CD14-positive monocyte (primary cell): Measurements from ENCODE around the gene AP2A1. TPM values are rescaled to one million over a fixed set of nuclear protein-coding genes. Genes with fewer than 3 reads are reported as not detected.

Experiments
- DNase-seq, 3 donors: peaks; one replicate each; pipeline ENCODE4 v3.0.0-alpha.2; 2011 to 2022
- H2AFZ ChIP-seq: 2 replicates; pipeline ENCODE4 v1.6.0; 2012; ENCODE audit warnings: mild to moderate bottlenecking, low read depth, low read length, inconsistent platforms; ENCODE audit not compliant: insufficient read depth, poor library complexity, severe bottlenecking
- H3K27ac ChIP-seq, 2 donors: 1 replicate in 1 of 2; 2 replicates in 1 of 2; pipeline ENCODE4 v1.5.1; 2012 to 2013; ENCODE audit warnings: low read length in 2 of 2, control low read depth in 1 of 2, inconsistent platforms in 1 of 2, low read depth in 1 of 2, mild to moderate bottlenecking in 1 of 2
- H3K27me3 ChIP-seq, 2 donors: one replicate each; pipeline versions ENCODE4 v1.6.0 to v1.6.1; 2011 to 2013; ENCODE audit warnings: low read length in 2 of 2; ENCODE audit not compliant: control insufficient read depth in 2 of 2, insufficient read depth in 2 of 2
- H3K36me3 ChIP-seq, 2 donors: replicated peaks in 1 of 2; 1 replicate in 1 of 2; 2 replicates in 1 of 2; pipeline versions ENCODE4 v1.5.1 to v1.6.1; 2012 to 2013; ENCODE audit warnings: low read length in 2 of 2, control low read depth in 1 of 2, inconsistent platforms in 1 of 2, mild to moderate bottlenecking in 1 of 2; ENCODE audit not compliant: insufficient read depth in 2 of 2, control insufficient read depth in 1 of 2
- H3K4me1 ChIP-seq, 2 donors: 1 replicate in 1 of 2; 2 replicates in 1 of 2; pipeline versions ENCODE4 v1.5.1 to v1.6.1; 2012 to 2013; ENCODE audit warnings: low read length in 2 of 2, control low read depth in 1 of 2, inconsistent platforms in 1 of 2, mild to moderate bottlenecking in 1 of 2, moderate library complexity in 1 of 2; ENCODE audit not compliant: insufficient read depth in 2 of 2, control insufficient read depth in 1 of 2
- H3K4me2 ChIP-seq: replicated peaks from 2 replicates; pipeline ENCODE3; 2012; ENCODE audit warnings: low read length, moderate library complexity, mild to moderate bottlenecking; ENCODE audit not compliant: poor library complexity, severe bottlenecking; ENCODE audit errors: extremely low read depth
- H3K4me3 ChIP-seq, 3 experiments: fragments of 200-600 bp in 1 of 3; sonication (generic) in 1 of 3; replicated peaks in 1 of 3; 1 replicate in 2 of 3; 2 replicates in 1 of 3; pipeline ENCODE4 v1.5.1; 2011 to 2013; ENCODE audit warnings: low read length in 3 of 3, mild to moderate bottlenecking in 3 of 3, control low read depth in 2 of 3, low read depth in 2 of 3, inconsistent platforms in 1 of 3, moderate library complexity in 1 of 3
- H3K79me2 ChIP-seq: 2 replicates; pipeline ENCODE4 v1.6.0; 2012; ENCODE audit warnings: mild to moderate bottlenecking, control low read depth, inconsistent platforms, low read length, moderate library complexity; ENCODE audit not compliant: insufficient read depth
- H3K9ac ChIP-seq: 2 replicates; pipeline ENCODE4 v1.6.0; 2017; ENCODE audit warnings: low read length, mild to moderate bottlenecking; ENCODE audit not compliant: insufficient read depth, poor library complexity, severe bottlenecking
- H3K9me3 ChIP-seq, 2 donors: replicated peaks in 1 of 2; 1 replicate in 1 of 2; 2 replicates in 1 of 2; pipeline versions ENCODE4 v1.5.1 to v1.6.1; 2012 to 2013; ENCODE audit warnings: low read length in 2 of 2, control low read depth in 1 of 2; ENCODE audit not compliant: control insufficient read depth in 1 of 2, insufficient read depth in 1 of 2
- H4K20me1 ChIP-seq: 2 replicates; pipeline ENCODE4 v1.6.0; 2012; ENCODE audit warnings: mild to moderate bottlenecking, low read length, control low read depth, moderate library complexity; ENCODE audit not compliant: insufficient read depth
- H3K27ac Mint-ChIP-seq, 7 donors: one replicate each; pipeline ENCODE4 v1.8.0; 2020; ENCODE audit warnings: mild to moderate bottlenecking in 7 of 7, mixed read lengths in 7 of 7, moderate library complexity in 6 of 7, inconsistent platforms in 2 of 7
- H3K27me3 Mint-ChIP-seq, 3 donors: one replicate each; pipeline ENCODE4 v1.8.0; 2021 to 2022; ENCODE audit warnings: low read depth in 3 of 3, mild to moderate bottlenecking in 3 of 3, mixed read lengths in 3 of 3, moderate library complexity in 3 of 3, inconsistent platforms in 1 of 3
- H3K36me3 Mint-ChIP-seq, 2 donors: one replicate each; pipeline ENCODE4 v1.8.0; 2020; ENCODE audit warnings: mixed read lengths in 2 of 2, inconsistent platforms in 1 of 2, mild to moderate bottlenecking in 1 of 2
- H3K4me1 Mint-ChIP-seq: one replicate; pipeline ENCODE4 v1.8.0; 2020; ENCODE audit warnings: mild to moderate bottlenecking, mixed read lengths
- H3K4me3 Mint-ChIP-seq, 2 donors: one replicate each; pipeline ENCODE4 v1.8.0; 2020; ENCODE audit warnings: mild to moderate bottlenecking in 2 of 2, mixed read lengths in 2 of 2, moderate library complexity in 1 of 2
- H3K9me3 Mint-ChIP-seq, 7 donors: one replicate each; pipeline ENCODE4 v1.8.0; 2020 to 2022; ENCODE audit warnings: mixed read lengths in 7 of 7, mild to moderate bottlenecking in 6 of 7, moderate library complexity in 6 of 7, inconsistent platforms in 2 of 7
- WGBS: methylation state at CpG from one replicate; pipeline ENCODE4 v1.1.5; 2013; ENCODE audit warnings: missing lambda C conversion rate; ENCODE audit not compliant: insufficient coverage; 5-methylcytosine and 5-hydroxymethylcytosine counted together
- intact Hi-C, 2 donors: fragments of 100-400 bp; cut with micrococcal nuclease; formaldehyde crosslinking; loops; one replicate each; pipeline versions ENCODE4 v1.15.0 to v1.15.1; 2023
- polyA plus RNA-seq, 3 donors: library from polyadenylated mRNA; depleted of rRNA in 1 of 3; unstranded in 2 of 3; stranded (reverse) in 1 of 3; fragments of 300-500 nt in 2 of 3; fragments of >200 nt in 1 of 3; fragmentation: Illumina TruSeq in 2 of 3; gene quantifications; 1 replicate in 2 of 3; 2 replicates in 1 of 3; pipeline ENCODE4 v1.2.3, GENCODE V29; 2012 to 2021
- TF ChIP-seq, protein P1 (sequence below): fragments of 200-600 bp; IDR thresholded peaks from one replicate; pipeline ENCODE4 v1.8.0; 2022; ENCODE audit warnings: antibody characterized with exemption, mild to moderate bottlenecking

AP2A1 gene
- polyA plus RNA-seq, 3 donors = 12.1 to 117 (median 15.1) TPM

- H3K9ac ChIP-seq = peak overlapping the region; percentile 66
- WGBS = over 99% methylated on average over 17 of the region's 18 CpGs
Observed at GRCh38 chr19:49782515-49782914, 15.7 kb downstream of the AP2A1 start.

GRCh38 chr19:49786376-49786820 lies 19.6 kb downstream of the AP2A1 start:
- DNase-seq = no peak
- peaks cover 61% of the 10 kb centered on the region for H3K79me2 ChIP-seq
- H3K4me1 Mint-ChIP-seq = peaks cover 11% of the 10 kb centered on the region
- H3K9me3 ChIP-seq = no peaks in the 10 kb centered on the region
- TF ChIP-seq, protein P1, sequence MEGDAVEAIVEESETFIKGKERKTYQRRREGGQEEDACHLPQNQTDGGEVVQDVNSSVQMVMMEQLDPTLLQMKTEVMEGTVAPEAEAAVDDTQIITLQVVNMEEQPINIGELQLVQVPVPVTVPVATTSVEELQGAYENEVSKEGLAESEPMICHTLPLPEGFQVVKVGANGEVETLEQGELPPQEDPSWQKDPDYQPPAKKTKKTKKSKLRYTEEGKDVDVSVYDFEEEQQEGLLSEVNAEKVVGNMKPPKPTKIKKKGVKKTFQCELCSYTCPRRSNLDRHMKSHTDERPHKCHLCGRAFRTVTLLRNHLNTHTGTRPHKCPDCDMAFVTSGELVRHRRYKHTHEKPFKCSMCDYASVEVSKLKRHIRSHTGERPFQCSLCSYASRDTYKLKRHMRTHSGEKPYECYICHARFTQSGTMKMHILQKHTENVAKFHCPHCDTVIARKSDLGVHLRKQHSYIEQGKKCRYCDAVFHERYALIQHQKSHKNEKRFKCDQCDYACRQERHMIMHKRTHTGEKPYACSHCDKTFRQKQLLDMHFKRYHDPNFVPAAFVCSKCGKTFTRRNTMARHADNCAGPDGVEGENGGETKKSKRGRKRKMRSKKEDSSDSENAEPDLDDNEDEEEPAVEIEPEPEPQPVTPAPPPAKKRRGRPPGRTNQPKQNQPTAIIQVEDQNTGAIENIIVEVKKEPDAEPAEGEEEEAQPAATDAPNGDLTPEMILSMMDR = no peak
- H3K27ac Mint-ChIP-seq = peak overlapping the region in 2 of 7 donors; percentile 32 to 50
- WGBS = over 99% methylated on average over 9 of the region's 9 CpGs
- H2AFZ ChIP-seq = no peak overlapping the region
- peaks cover 0 to 5% (median 0%) of the 10 kb centered on the region in 7 donors for H3K9me3 Mint-ChIP-seq
- H3K4me3 Mint-ChIP-seq = no peak overlapping the region
- peaks cover 77 to 93% of the 10 kb centered on the region in 2 donors for H3K36me3 ChIP-seq
- H3K4me1 ChIP-seq = peaks cover 10 to 12% of the 10 kb centered on the region in 2 donors
- no peaks in the 10 kb centered on the region for H3K27me3 Mint-ChIP-seq
- peak overlapping the region in 1 of 2 donors; percentile 11 for H3K27ac ChIP-seq
- no peaks in the 10 kb centered on the region for H3K27me3 ChIP-seq
- H3K36me3 Mint-ChIP-seq = peaks cover 80 to 97% of the 10 kb centered on the region in 2 donors
- H3K4me2 ChIP-seq = no peak overlapping the region
- H4K20me1 ChIP-seq = peaks cover 58% of the 10 kb centered on the region
- no peak overlapping the region for H3K9ac ChIP-seq
- no peak overlapping the region for H3K4me3 ChIP-seq
- intact Hi-C loops = no loop called here

More at GRCh38 chr19:49782515-49782914, 15.7 kb downstream of the AP2A1 start:
- intact Hi-C loops = no loop called here
- Mint-ChIP-seq H3K4me3 (no peak overlapping the region), H3K4me1 (peaks cover 42% of the 10 kb centered on the region), H3K9me3 (peaks cover 0 to 5% (median 0%) of the 10 kb centered on the region in 7 donors), H3K27me3 (no peaks in the 10 kb centered on the region), H3K27ac (peak overlapping the region in 6 of 7 donors; percentile 84 to 99 (median 96)), H3K36me3 (peaks cover 45 to 62% of the 10 kb centered on the region in 2 donors)
- TF ChIP-seq, protein P1 = no peak
- H3K4me3 ChIP-seq = no peak overlapping the region
- peaks cover 42 to 45% of the 10 kb centered on the region in 2 donors for H3K4me1 ChIP-seq
- no peaks in the 10 kb centered on the region for H3K27me3 ChIP-seq
- DNase-seq = no peak
- H4K20me1 ChIP-seq = peaks cover 19% of the 10 kb centered on the region
- H3K4me2 ChIP-seq = peak overlapping the region; percentile 71
- H3K79me2 ChIP-seq = peaks cover 67% of the 10 kb centered on the region
- peak overlapping the region in 1 of 2 donors; percentile 91 for H3K27ac ChIP-seq
- H2AFZ ChIP-seq = no peak overlapping the region
- peaks cover 44 to 54% of the 10 kb centered on the region in 2 donors for H3K36me3 ChIP-seq
- H3K9me3 ChIP-seq = no peaks in the 10 kb centered on the region
